Suprapubic skin (tissue), 4 donors: ENCODE measurements around the gene XCL1. TPM values are rescaled to one million over a fixed set of nuclear protein-coding genes. Genes with fewer than 3 reads are reported as not detected.
"Not testable (repeated sequence)": the region's sequence is repeated elsewhere in the genome, so short reads cannot be mapped to it uniquely, and the experiment has no call there.

Experiments used
- DNase-seq, 2 donors: peaks; one replicate each; pipeline ENCODE4 v3.0.0-alpha.2; 2019; ENCODE audit warnings: low spot score in 2 of 2
- H3K27ac ChIP-seq: fragments of 200-600 bp; sonication (generic); one replicate; pipeline ENCODE4 v1.5.1; 2019
- H3K27me3 ChIP-seq: fragments of 200-600 bp; sonication (generic); one replicate; pipeline ENCODE4 v1.5.1; 2019
- H3K36me3 ChIP-seq: fragments of 200-600 bp; sonication (generic); one replicate; pipeline ENCODE4 v1.5.1; 2019
- H3K4me1 ChIP-seq: fragments of 200-600 bp; sonication (generic); one replicate; pipeline ENCODE4 v1.5.1; 2019
- H3K4me3 ChIP-seq: fragments of 200-600 bp; sonication (generic); one replicate; pipeline ENCODE4 v1.5.1; 2019; ENCODE audit warnings: mild to moderate bottlenecking
- H3K9me3 ChIP-seq: fragments of 200-600 bp; sonication (generic); one replicate; pipeline ENCODE4 v1.5.1; 2019
- EP300 ChIP-seq: sonication (generic); formaldehyde crosslinking; IDR thresholded peaks from one replicate; pipeline ENCODE4 v1.6.1; 2017; ENCODE audit warnings: antibody characterized with exemption
- POLR2A ChIP-seq, 2 donors: fragments of 450-650 bp; IDR thresholded peaks; one replicate each; pipeline ENCODE4 v1.6.1; 2017; ENCODE audit warnings: antibody characterized with exemption in 2 of 2, mild to moderate bottlenecking in 2 of 2, moderate library complexity in 2 of 2
- POLR2AphosphoS5 ChIP-seq, 3 donors: sonication (generic); formaldehyde crosslinking; IDR thresholded peaks; one replicate each; pipeline ENCODE4 v1.6.1; 2017; ENCODE audit warnings: antibody characterized with exemption in 3 of 3
- WGBS: methylation state at CpG from one replicate; pipeline ENCODE4 v1.1.5; 2018; 5-methylcytosine and 5-hydroxymethylcytosine counted together
- total RNA-seq, 4 donors: library from RNA; depleted of rRNA; stranded (reverse); fragments of >200 nt; gene quantifications; one replicate each; pipeline ENCODE4 v1.1.0, GENCODE V29; 2016
- TF ChIP-seq, protein P1 (sequence below), 2 donors: fragments of 200-600 bp in 1 of 2; fragments of 450-650 bp in 1 of 2; sonication (generic) in 1 of 2; IDR thresholded peaks; one replicate each; pipeline ENCODE4 v1.5.1; 2016 to 2019; ENCODE audit warnings: antibody characterized with exemption in 2 of 2, mild to moderate bottlenecking in 1 of 2, moderate library complexity in 1 of 2

Gene XCL1
- total RNA-seq, 4 donors from 2014 or later: not detected

DNA sequence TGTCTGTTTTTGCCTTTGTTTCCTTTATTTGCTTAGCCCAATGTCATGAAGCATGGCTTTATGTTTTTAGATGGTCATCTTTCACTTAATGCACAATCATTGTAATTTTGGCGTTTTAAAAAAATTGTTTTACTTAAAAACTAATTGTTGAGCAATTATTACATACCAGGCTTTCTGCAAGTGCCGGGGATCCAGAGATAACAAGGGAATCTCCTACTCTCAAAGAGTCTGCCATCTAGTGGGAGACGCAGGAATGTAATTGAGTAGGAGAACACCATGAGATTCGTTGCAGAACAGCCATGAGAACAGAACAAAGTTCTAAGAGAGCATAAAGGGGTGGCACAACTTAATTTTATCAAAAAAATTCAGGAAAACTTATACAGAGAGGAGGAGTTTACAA lies 2.2 kb upstream of the XCL1 start:
- DNase-seq, H3K9me3 ChIP-seq, H3K27me3 ChIP-seq, H3K27ac ChIP-seq, H3K4me3 ChIP-seq, H3K4me1 ChIP-seq, H3K36me3 ChIP-seq: not testable (repeated sequence)
- TF ChIP-seq, protein P1, sequence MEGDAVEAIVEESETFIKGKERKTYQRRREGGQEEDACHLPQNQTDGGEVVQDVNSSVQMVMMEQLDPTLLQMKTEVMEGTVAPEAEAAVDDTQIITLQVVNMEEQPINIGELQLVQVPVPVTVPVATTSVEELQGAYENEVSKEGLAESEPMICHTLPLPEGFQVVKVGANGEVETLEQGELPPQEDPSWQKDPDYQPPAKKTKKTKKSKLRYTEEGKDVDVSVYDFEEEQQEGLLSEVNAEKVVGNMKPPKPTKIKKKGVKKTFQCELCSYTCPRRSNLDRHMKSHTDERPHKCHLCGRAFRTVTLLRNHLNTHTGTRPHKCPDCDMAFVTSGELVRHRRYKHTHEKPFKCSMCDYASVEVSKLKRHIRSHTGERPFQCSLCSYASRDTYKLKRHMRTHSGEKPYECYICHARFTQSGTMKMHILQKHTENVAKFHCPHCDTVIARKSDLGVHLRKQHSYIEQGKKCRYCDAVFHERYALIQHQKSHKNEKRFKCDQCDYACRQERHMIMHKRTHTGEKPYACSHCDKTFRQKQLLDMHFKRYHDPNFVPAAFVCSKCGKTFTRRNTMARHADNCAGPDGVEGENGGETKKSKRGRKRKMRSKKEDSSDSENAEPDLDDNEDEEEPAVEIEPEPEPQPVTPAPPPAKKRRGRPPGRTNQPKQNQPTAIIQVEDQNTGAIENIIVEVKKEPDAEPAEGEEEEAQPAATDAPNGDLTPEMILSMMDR (IDR thresholded peaks at IDR 0.05): peak; percentile 31 to 43
- WGBS: 5% methylated on average over 4 of the region's 4 CpGs

DNA sequence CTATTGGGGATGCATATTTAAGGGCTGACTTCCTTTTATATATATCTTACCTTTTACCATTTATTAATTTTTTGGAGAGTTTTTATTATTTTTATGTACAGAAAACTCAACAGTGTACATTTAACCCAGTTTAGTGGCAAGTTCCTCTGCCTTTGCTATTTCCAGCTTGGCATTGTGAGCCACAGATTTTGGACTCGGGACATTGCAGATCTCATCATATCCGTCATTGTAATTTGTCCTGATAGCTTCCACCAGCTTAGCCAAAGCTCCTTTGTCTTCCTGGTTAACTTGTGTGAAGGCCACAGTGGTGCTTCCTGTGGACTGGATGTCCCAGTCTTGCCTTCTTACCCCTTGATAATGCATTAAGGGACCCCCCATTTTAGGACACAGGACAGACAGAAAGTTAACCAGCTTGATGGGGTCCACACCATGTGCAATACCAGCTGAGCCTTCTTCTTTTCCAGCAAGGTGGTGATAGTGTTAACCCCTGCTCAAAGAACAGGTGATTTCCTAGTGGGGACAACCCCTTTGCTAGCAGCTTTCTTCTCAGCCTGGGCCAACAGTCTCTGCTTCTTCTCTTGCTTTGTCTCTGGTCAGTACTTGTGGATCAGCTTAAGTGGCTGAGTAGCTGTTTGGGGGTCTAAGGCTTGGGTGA lies 2.3 kb downstream of the XCL1 start:
- not testable (repeated sequence) for DNase-seq, H3K27ac ChIP-seq, H3K9me3 ChIP-seq, H3K4me1 ChIP-seq, H3K27me3 ChIP-seq, H3K36me3 ChIP-seq, H3K4me3 ChIP-seq
- WGBS: 70% methylated on average over 2 of the region's 2 CpGs

DNA sequence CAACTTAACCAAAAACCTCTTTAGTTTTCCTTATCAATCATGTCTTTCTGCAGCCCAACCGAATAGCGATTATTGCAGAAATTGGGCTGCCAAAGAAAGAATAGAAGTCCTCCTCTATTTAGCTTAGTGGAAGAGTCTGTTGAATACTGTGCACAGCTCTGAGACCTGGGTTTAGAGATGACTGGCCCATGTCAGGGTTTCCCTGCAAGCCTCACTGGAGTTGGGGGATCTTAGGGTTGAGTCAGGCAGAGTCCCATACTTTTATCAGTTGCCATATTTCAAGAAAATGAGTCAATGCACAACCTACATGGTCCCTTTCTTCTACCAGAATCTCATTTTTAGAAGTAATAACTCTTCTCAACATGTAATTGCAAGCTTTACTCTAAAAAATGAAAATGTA lies 3.9 kb downstream of the XCL1 start:
- not testable (repeated sequence) for H3K27ac ChIP-seq, H3K9me3 ChIP-seq, H3K4me1 ChIP-seq, H3K36me3 ChIP-seq, DNase-seq, H3K27me3 ChIP-seq, H3K4me3 ChIP-seq
- 92% methylated on average over 2 of the region's 2 CpGs for WGBS

DNA sequence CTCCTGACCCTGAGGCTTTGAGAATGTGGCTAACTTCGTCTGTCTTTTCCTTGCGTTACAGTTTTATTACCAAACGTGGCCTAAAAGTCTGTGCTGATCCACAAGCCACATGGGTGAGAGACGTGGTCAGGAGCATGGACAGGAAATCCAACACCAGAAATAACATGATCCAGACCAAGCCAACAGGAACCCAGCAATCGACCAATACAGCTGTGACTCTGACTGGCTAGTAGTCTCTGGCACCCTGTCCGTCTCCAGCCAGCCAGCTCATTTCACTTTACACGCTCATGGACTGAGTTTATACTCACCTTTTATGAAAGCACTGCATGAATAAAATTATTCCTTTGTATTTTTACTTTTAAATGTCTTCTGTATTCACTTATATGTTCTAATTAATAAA lies 4.6 kb downstream of the XCL1 start:
- not testable (repeated sequence) for DNase-seq, H3K4me1 ChIP-seq, H3K4me3 ChIP-seq, H3K27me3 ChIP-seq, H3K9me3 ChIP-seq, H3K27ac ChIP-seq, H3K36me3 ChIP-seq
- 86% methylated on average over 7 of the region's 7 CpGs for WGBS

DNA sequence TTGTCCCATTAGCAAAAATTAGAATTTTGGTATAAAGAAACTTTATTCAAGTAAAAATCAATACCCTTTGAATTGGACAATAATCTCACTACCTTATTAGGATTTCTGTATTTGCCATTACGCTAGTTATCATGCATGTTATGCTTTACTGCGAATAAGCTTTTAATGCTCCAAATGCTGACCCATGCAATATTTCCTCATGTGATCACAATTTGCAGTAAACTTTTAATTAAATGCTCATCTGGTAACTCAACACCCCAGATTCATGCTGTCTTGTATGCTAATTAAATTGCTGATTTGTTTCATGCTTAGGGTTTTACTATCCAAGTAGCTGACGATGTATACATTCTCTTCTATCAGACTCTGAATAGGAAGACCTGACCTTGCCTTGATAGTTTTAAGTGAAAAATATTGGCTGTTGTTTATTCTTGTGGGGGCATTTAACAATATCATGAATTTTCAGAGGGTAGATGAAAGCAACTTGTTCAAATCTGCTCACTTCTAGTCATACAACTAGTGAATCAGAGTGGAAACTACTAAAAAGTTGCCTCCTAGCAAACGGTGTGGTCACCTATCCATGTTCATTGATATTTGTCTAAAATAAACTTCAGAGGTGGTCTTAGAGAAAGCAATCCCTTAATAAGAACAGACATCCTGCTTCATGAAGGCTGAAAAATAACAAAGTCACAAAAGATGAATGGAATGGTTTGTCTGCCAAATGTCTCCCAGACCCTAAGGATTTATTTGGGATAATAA lies 5.6 kb downstream of the XCL1 start:
- WGBS: 85% methylated on average over 4 of the region's 4 CpGs
- no peak overlapping the region for H3K4me3 ChIP-seq
- no peak for DNase-seq

DNA sequence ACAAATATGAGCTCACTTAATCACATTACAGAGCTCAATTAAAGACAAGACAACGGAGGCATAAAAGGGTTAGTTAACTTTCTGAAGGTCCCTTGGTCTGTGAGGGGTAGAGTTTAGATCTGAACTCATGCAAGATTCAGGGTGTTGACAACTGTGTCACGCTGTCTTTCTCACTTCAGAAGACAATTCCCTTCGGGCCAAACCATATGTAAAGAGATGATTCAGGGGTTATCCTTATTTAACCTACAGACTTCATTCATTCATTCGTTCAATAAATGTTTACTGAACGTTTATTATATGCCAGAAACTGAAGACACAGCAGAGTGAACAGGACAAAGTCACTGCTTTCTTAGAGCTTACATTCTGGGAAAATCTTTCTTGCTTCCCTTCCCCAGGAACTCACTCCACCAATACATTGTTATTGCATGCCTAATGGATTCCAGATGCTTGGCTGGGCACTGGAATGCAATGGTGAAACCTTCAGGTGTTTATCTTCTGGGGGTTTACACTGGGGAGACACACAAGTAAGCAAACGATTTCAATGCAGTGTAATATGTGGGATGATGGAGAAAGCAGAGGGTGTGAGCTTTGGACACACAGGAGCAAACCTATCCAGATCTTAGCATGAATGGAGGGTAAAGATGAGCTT lies 6.4 kb downstream of the XCL1 start:
- H3K27me3 ChIP-seq: no peaks in the 10 kb centered on the region
- TF ChIP-seq POLR2AphosphoS5 (IDR thresholded peaks at IDR 0.05): no peak
- TF ChIP-seq, protein P1 (IDR thresholded peaks at IDR 0.05): no peak
- TF ChIP-seq EP300: no peak
- DNase-seq: no peak
- H3K4me1 ChIP-seq: no peaks in the 10 kb centered on the region
- H3K4me3 ChIP-seq: no peak overlapping the region
- H3K36me3 ChIP-seq: no peaks in the 10 kb centered on the region
- 59% methylated on average over 6 of the region's 6 CpGs for WGBS
- H3K9me3 ChIP-seq: no peaks in the 10 kb centered on the region
- no peak overlapping the region for H3K27ac ChIP-seq

More for the DNA sequence above, 5.6 kb downstream of the XCL1 start:
- Histone ChIP-seq H3K36me3 (no peaks in the 10 kb centered on the region), H3K27ac (no peak overlapping the region), H3K27me3 (no peaks in the 10 kb centered on the region), H3K9me3 (no peaks in the 10 kb centered on the region), H3K4me1 (no peaks in the 10 kb centered on the region)
- TF ChIP-seq POLR2AphosphoS5 (IDR thresholded peaks at IDR 0.05) (no peak), POLR2A (IDR thresholded peaks at IDR 0.05) (no peak), EP300 (no peak)
- TF ChIP-seq, protein P1 (IDR thresholded peaks at IDR 0.05): no peak
